GM19099 (cell line): ENCODE results near the gene TNFSF8.

Experiments
- POLR2A ChIP-seq: IDR thresholded peaks from 3 replicates; pipeline ENCODE4 v1.6.1; 2011; ENCODE audit warnings: low read depth; ENCODE audit not compliant: insufficient read length; ENCODE audit errors: extremely low read depth

Gene TNFSF8

GRCh38 chr9:114930056-114930812 is at the start of gene TNFSF8:
TNFSF8 (minus strand) TSS chr9:114930591; CDS start chr9:114930303, 288 bp downstream.
- no peak for TF ChIP-seq POLR2A

- no peak for TF ChIP-seq POLR2A
Measured at GRCh38 chr9:114973216-114973615, 42.8 kb upstream of the TNFSF8 start.

- TF ChIP-seq POLR2A: no peak
Measured at GRCh38 chr9:114972510-114973136, 42.2 kb upstream of the TNFSF8 start.

GRCh38 chr9:114969269-114969668 is 38.9 kb upstream of the TNFSF8 start:
- TF ChIP-seq POLR2A: no peak

GRCh38 chr9:114968671-114969070 is 38.3 kb upstream of the TNFSF8 start:
- TF ChIP-seq POLR2A: no peak

- TF ChIP-seq POLR2A: no peak
Measured at GRCh38 chr9:114965564-114965963, 35.2 kb upstream of the TNFSF8 start.

GRCh38 chr9:114962809-114963208 is 32.4 kb upstream of the TNFSF8 start:
- no peak for TF ChIP-seq POLR2A

- TF ChIP-seq POLR2A: no peak
Measured at GRCh38 chr9:114960276-114960675, 29.9 kb upstream of the TNFSF8 start.

- no peak for TF ChIP-seq POLR2A
Measured at GRCh38 chr9:114958844-114959235, 28.4 kb upstream of the TNFSF8 start.

- TF ChIP-seq POLR2A: no peak
Measured at GRCh38 chr9:114958021-114958843, 27.8 kb upstream of the TNFSF8 start.

GRCh38 chr9:114957558-114957957 is 27.2 kb upstream of the TNFSF8 start:
- TF ChIP-seq POLR2A: no peak

- TF ChIP-seq POLR2A: no peak
Measured at GRCh38 chr9:114954956-114955582, 24.7 kb upstream of the TNFSF8 start.

GRCh38 chr9:114953959-114954358 is 23.6 kb upstream of the TNFSF8 start:
- no peak for TF ChIP-seq POLR2A

- TF ChIP-seq POLR2A: no peak
Measured at GRCh38 chr9:114953046-114953445, 22.7 kb upstream of the TNFSF8 start.

GRCh38 chr9:114950761-114951160 is 20.4 kb upstream of the TNFSF8 start:
- TF ChIP-seq POLR2A: no peak
